LNCaP clone FGC (cell line): ENCODE data around the gene TPR.
"Not testable (repeated sequence)": the region's sequence is repeated elsewhere in the genome, so short reads cannot be mapped to it uniquely, and the experiment has no call there.

ENCODE experiments used
- DNase-seq: peaks from one replicate; pipeline ENCODE4 v3.0.0-alpha.2; 2011; ENCODE audit warnings: low read depth
- H3K4me3 ChIP-seq: 2 replicates; pipeline ENCODE4 v1.5.1; 2011; ENCODE audit warnings: mild to moderate bottlenecking, low read depth, low read length, control low read depth
- TF ChIP-seq, protein P1 (sequence below): IDR thresholded peaks from 2 replicates; pipeline ENCODE4 v1.5.1; 2012; ENCODE audit warnings: mild to moderate bottlenecking; ENCODE audit not compliant: control insufficient read depth, insufficient read depth; ENCODE audit errors: extremely low read depth

Gene TPR

DNA sequence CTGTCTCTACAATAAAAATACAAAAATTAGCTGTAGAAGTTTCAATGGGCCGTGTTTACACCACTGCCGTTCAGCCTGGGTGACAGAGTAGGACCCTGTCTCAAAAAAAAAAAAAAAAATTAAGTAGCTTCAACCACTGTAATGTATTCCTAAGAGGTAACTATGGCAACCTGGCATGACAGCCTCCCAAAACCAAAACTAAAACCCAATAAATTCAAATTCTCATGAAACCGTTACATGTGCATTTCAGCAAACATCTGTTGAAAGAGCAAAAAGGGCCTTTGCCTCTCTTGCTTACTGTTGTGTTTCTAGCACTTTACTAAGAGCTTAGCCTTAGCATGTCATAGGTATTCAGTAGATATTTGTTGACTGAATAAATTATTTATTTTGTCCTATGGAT, 34.0 kb upstream of the TPR start:
- DNase-seq, result no peak
- H3K4me3 ChIP-seq, result no peak overlapping the region
- TF ChIP-seq, protein P1, sequence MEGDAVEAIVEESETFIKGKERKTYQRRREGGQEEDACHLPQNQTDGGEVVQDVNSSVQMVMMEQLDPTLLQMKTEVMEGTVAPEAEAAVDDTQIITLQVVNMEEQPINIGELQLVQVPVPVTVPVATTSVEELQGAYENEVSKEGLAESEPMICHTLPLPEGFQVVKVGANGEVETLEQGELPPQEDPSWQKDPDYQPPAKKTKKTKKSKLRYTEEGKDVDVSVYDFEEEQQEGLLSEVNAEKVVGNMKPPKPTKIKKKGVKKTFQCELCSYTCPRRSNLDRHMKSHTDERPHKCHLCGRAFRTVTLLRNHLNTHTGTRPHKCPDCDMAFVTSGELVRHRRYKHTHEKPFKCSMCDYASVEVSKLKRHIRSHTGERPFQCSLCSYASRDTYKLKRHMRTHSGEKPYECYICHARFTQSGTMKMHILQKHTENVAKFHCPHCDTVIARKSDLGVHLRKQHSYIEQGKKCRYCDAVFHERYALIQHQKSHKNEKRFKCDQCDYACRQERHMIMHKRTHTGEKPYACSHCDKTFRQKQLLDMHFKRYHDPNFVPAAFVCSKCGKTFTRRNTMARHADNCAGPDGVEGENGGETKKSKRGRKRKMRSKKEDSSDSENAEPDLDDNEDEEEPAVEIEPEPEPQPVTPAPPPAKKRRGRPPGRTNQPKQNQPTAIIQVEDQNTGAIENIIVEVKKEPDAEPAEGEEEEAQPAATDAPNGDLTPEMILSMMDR, result no peak

DNA sequence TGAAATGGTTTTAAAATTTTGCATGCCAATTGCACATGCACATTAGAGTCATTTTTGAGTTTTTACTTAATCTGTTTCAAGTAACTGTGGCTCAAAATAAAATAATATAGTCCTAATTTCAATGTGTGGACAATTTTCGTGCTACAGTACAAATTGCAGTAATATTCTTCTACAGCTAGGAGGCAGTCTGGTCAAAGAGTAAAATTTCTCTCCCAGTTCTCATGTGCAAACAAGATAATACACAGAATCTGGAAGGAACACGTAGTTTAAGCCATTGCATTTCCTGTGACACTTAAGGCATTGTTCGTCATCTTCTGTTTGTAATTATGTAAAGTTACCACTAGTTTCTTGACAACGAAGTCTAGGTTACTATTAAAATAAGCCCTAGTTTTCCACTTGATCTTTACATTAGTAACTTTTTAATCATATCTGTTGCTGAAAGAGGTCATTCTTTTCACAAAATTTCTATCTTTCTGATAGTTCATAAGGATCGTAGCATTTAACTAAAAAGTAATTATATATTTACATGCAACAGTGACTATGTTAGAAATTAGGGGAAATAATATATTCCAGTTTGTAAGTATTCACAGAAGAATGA, 29.5 kb upstream of the TPR start:
- H3K4me3 ChIP-seq, result no peak overlapping the region
- DNase-seq, result peak; percentile 47
- TF ChIP-seq, protein P1, result peak; percentile 73

DNA sequence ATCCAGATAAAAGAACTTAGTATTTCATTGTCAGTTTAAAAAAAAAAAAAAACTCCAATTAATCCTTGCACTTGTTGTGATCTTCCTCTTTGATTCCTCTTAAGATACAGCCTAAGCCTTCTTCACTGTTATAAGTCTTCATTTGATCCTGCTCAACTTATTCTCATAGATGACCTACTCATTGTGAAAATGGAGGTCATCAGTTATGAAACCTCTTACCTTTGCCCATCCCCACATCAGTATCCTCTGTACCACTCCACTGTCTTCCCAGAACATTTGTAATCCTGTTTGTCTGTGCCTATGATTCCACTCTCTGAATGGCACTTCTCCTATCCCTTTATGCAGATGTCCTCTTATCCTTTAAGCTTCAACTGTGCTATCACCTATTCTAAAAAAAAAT, 28.6 kb upstream of the TPR start:
- DNase-seq, result no peak
- no peak overlapping the region for H3K4me3 ChIP-seq
- TF ChIP-seq, protein P1, result no peak

DNA sequence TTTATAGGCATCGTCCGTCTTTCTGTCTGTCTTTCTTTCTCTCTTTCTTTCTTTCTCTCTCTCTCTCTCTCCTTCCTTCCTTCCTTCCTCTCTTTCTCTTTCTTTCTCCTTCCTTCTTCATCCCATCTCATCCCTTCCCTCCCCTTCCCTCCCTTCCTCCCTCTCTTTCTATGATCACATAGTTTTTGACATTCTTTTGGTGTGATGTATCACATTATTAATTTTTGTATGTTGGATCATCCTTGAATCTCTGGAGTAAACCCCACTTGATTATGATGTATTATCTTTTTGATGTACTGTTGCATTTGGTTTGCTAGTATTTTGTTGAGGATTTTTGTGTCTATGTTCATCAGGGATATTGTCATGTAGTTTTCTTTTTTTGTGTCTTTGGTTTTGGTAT, 26.4 kb upstream of the TPR start:
- not testable (repeated sequence) for DNase-seq

DNA sequence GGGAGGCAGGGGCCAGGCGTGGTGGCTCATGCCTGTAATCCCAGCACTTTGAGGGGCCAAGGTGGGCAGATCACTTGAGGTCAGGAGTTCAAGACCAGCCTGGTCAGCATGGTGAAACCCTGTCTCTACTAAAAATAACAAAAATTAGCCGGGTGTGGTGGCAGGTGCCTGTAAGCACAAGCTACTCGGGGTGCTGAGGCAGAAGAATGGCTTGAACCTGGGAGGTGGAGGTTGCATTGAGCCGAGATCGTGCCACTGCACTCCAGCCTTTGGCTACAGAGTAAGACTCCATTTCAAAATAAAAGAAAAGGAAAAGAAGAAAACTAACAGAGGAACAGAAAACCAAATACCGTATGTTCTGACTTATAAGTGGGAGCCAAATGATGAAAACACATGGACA, 17.7 kb upstream of the TPR start:
- H3K4me3 ChIP-seq, DNase-seq: not testable (repeated sequence)

More for the DNA sequence above, 26.4 kb upstream of the TPR start:
- H3K4me3 ChIP-seq, result not testable (repeated sequence)

DNA sequence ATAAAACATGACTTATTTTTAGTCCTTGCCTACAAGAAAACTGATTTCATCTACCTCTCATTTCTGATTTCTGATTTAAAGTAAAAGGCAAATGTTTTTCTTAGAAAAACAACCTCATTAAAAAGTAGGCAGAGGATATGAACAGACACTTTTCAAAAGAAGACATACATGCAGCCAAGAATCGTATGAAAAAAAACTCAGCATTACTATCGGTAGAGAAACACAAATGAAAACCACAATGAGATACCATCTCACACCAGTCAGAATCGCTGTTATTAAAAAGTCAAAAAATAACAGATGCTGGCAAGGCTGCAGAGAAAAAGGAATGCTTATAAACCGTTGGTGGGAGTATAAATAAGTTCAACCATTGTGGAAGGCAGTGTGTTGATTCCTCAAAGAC, 16.8 kb upstream of the TPR start:
- no peak overlapping the region for H3K4me3 ChIP-seq
- TF ChIP-seq, protein P1, result no peak
- no peak for DNase-seq

DNA sequence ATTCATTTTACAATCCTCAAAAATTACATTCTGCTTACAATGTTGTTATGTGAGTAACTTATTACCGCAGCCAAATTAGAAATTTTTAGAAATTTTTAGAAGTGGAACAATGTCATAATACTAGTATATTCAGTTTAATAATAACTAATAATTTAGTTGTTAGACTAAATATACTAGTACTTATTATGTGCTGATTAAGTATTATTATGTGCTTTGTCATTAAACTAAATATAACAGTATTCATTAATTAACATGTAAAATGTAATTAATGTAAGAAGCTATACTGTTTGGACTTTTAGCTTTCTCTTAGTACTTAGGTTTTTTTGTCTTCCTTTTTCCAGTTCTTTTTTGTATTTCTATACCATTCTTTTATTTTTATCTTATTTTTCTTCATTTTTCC, 15.9 kb upstream of the TPR start:
- TF ChIP-seq, protein P1, result no peak
- no peak for DNase-seq

DNA sequence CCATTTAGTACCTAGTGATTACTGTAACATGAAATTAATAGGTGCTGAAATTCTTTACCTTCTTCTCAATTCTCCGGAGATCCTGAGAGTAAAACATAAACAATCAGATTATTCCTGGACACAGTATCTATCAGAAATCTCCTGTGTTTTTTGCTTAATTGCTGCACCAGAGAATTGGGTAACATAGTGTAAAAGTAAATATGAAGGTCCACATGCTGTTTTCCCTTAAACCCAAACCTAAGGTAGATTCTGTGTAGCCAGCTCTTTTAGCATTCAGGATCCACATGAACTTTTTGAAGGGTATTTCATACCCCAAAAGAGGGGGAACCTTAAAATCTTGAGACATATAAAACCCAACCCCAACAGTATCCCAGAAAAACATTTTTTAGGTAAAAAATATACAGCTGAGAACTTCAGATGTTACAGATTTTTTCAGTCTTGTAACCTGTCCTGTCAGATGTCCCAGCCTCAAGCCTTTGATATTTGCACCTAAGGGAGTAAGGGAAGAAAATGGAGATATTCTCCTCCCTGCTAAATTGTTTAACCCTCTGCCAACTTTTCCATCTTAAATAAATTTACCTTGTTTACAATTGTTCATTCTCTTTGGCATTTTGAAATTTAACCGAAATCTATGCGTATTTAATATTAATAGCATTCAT, 11.8 kb upstream of the TPR start:
- TF ChIP-seq, protein P1, result no peak
- DNase-seq, result no peak
- no peak overlapping the region for H3K4me3 ChIP-seq

More for the DNA sequence above, 15.9 kb upstream of the TPR start:
- H3K4me3 ChIP-seq, result no peak overlapping the region
